ENCODE measurements around the gene CAPS. TPM values are rescaled to one million over a fixed set of nuclear protein-coding genes. Genes with fewer than 3 reads are reported as not detected.

The CAPS gene
- total RNA-seq, 1 donor from 2014 or later = 13.9 TPM

DNA sequence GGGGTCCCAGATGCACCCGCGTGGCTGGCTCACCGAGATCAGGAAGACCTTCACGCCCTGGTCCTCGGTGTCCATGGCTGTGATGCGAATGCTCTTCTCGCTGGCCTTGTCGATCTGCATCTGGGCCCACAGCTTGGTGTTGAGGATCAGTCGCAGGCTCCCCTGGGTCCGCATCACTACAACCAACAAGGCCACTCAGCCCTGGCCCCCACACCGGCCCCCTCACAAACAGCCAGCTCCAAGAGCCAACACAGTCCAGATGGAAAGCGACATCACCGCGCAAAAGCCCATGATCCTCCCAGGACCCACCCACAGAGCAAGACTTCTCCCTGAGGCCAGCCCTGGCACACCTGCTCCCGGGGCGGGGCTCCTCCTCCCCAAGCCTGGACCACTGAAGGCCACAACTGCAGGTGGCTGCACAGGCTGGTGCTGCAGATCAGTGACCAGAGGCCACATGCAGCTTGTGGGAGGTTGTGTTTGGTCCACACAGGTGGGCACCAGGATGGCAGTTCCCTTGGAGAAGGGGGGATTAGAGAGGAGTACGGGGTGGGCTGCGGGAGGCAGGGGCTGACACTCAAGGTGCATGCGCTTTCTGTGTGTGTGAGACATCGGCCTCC, 4.5 kb downstream of the CAPS start:
- DNase-seq (ENCODE audit: extremely low spot score, unreplicated experiment) = no peak
- H3K4me3 Mint-ChIP-seq = no peak overlapping the region
- H3K9me3 Mint-ChIP-seq = no peaks in the 10 kb centered on the region
- no peak overlapping the region for H3K27ac Mint-ChIP-seq
- no peaks in the 10 kb centered on the region for H3K4me1 Mint-ChIP-seq (ENCODE audit: unreplicated experiment)
- no peaks in the 10 kb centered on the region for H3K27me3 Mint-ChIP-seq
- H3K36me3 Mint-ChIP-seq = peaks cover 12% of the 10 kb centered on the region
- TF ChIP-seq, protein P1, sequence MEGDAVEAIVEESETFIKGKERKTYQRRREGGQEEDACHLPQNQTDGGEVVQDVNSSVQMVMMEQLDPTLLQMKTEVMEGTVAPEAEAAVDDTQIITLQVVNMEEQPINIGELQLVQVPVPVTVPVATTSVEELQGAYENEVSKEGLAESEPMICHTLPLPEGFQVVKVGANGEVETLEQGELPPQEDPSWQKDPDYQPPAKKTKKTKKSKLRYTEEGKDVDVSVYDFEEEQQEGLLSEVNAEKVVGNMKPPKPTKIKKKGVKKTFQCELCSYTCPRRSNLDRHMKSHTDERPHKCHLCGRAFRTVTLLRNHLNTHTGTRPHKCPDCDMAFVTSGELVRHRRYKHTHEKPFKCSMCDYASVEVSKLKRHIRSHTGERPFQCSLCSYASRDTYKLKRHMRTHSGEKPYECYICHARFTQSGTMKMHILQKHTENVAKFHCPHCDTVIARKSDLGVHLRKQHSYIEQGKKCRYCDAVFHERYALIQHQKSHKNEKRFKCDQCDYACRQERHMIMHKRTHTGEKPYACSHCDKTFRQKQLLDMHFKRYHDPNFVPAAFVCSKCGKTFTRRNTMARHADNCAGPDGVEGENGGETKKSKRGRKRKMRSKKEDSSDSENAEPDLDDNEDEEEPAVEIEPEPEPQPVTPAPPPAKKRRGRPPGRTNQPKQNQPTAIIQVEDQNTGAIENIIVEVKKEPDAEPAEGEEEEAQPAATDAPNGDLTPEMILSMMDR (conservative IDR thresholded peaks at IDR 0.05) = no peak

DNA sequence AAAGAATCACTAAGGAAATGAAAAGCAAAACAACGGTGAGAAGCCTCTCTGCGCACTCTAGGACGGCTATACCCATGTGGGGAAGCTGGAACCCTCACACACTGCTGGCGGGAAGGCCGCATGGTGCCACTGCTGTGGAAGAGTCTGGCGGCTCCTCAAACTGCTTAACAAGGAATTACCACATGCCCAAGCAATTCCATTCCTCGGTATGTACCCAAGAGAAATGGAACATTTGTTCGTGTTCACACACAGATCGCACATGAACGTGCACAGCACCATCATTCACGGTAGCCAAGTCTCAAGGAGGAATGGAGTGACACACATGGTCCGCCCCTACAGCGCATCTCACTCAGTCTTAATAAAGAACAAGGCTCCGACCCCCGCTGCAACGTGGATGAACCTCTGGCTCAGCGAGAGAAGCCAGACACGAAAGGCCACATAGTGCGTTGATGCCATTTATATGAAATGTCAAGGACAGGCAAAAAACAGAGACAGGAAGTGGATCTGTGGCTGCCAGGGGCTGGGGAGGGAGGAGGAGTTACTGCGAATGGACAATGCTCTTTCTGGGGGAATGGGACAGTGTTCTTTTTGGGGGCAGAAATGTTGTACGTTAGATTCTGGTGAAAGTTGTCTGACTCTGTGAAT, 7.6 kb downstream of the CAPS start:
- Mint-ChIP-seq H3K27me3 (no peaks in the 10 kb centered on the region), H3K27ac (no peak overlapping the region), H3K9me3 (no peaks in the 10 kb centered on the region), H3K4me3 (no peak overlapping the region), H3K4me1 (ENCODE audit: unreplicated experiment) (no peaks in the 10 kb centered on the region), H3K36me3 (peaks cover 12% of the 10 kb centered on the region)
- TF ChIP-seq, protein P1 (conservative IDR thresholded peaks at IDR 0.05) = no peak
- DNase-seq (ENCODE audit: extremely low spot score, unreplicated experiment) = no peak

DNA sequence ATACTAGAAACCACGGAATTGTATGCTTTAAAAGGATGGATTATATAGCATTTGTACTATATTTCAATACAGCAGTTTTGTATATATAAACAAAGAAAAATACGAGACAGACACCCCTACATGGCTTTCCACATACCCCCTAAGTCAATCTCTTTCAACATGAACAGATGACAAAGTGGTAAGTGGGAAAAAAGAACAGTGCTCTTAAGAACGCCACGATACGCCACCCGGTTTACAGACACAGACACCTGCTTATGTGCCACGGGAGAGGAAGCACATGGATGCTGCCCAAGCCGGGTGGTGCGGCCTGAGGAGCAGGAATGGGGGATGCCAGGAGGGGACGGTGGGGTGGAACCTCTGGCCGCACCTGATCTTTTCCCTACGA, 8.1 kb downstream of the CAPS start:
- H3K27ac Mint-ChIP-seq = no peak overlapping the region
- no peak overlapping the region for H3K4me3 Mint-ChIP-seq
- TF ChIP-seq, protein P1 (conservative IDR thresholded peaks at IDR 0.05) = no peak
- no peaks in the 10 kb centered on the region for H3K4me1 Mint-ChIP-seq (ENCODE audit: unreplicated experiment)
- H3K36me3 Mint-ChIP-seq = peaks cover 12% of the 10 kb centered on the region
- DNase-seq (ENCODE audit: extremely low spot score, unreplicated experiment) = no peak
- H3K9me3 Mint-ChIP-seq = no peaks in the 10 kb centered on the region
- no peaks in the 10 kb centered on the region for H3K27me3 Mint-ChIP-seq

DNA sequence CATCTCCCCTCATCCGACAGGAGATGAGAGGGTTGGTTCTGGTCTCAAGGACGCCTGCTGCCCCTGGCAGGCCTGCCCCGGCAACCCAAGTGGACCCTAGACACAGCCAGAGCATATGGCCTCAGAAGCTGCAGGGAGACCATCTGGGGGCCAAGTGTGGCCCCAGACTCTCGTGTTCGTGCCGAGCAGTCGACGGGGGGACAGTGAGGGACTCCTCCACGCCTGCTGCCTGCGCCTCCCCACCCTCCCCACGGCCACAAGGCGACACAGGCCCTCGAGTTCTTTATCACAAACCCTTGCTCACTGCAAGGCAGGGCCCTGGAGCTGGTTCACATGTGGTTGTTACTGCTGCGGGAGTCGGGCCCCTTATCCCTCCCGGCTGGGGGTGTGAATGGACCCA, 9.3 kb downstream of the CAPS start:
- H3K9me3 Mint-ChIP-seq = no peaks in the 10 kb centered on the region

DNA sequence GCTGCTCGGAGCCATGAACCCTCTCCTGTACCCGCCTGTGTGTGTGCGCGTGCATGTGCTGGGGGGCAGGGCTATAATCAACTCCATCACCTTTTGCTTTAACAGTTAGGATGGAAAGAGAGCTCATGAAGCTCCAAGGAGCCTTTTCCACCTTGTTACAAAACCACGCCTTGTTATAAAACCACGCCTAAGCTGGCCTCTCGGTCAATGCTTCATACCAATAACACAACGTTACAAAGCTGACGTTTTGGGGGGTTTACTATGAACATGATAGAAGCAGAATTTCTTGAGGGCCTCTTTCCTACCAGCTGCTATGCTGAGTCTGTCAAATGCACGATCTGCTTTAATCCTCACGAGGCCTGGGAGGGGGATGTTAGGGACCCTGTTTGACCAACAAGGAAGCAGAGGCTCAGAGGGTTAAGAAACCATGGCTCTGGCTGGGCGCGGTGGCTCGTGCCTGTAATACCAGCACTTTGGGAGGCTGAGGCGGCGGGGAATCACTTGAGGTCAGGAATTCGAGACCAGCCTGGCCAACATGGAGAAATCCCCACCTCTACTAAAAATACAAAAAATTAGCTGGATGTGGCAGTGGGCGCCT, 11.9 kb downstream of the CAPS start:
- peaks cover 22% of the 10 kb centered on the region for H3K36me3 Mint-ChIP-seq
- H3K27me3 Mint-ChIP-seq = no peaks in the 10 kb centered on the region
- no peaks in the 10 kb centered on the region for H3K9me3 Mint-ChIP-seq
- H3K27ac Mint-ChIP-seq = no peak overlapping the region
- H3K4me3 Mint-ChIP-seq = no peak overlapping the region
- no peak for DNase-seq (ENCODE audit: extremely low spot score, unreplicated experiment)
- H3K4me1 Mint-ChIP-seq (ENCODE audit: unreplicated experiment) = no peaks in the 10 kb centered on the region
- TF ChIP-seq, protein P1 (conservative IDR thresholded peaks at IDR 0.05) = no peak

More for the DNA sequence above, 9.3 kb downstream of the CAPS start:
- H3K27me3 Mint-ChIP-seq = no peaks in the 10 kb centered on the region
- no peaks in the 10 kb centered on the region for H3K4me1 Mint-ChIP-seq (ENCODE audit: unreplicated experiment)
- DNase-seq (ENCODE audit: extremely low spot score, unreplicated experiment) = no peak
- peaks cover 16% of the 10 kb centered on the region for H3K36me3 Mint-ChIP-seq
- no peak overlapping the region for H3K4me3 Mint-ChIP-seq
- no peak overlapping the region for H3K27ac Mint-ChIP-seq
- TF ChIP-seq, protein P1 (conservative IDR thresholded peaks at IDR 0.05) = no peak

Data from type B pancreatic cell (in vitro differentiated cells).